GM18526 (cell line): ENCODE data around the gene NCOR1.

Experiments
- POLR2A ChIP-seq: IDR thresholded peaks from 3 replicates; pipeline ENCODE4 v1.6.1; 2011; ENCODE audit not compliant: insufficient read length; ENCODE audit errors: extremely low read depth

Gene NCOR1

GRCh38 chr17:16158714-16159113 lies 56.6 kb downstream of the NCOR1 start:
- no peak for TF ChIP-seq POLR2A

GRCh38 chr17:16155536-16155935 lies 59.8 kb downstream of the NCOR1 start:
- TF ChIP-seq POLR2A = no peak

GRCh38 chr17:16150251-16150856 lies 65.0 kb downstream of the NCOR1 start:
- no peak for TF ChIP-seq POLR2A

GRCh38 chr17:16148596-16148995 lies 66.7 kb downstream of the NCOR1 start:
- no peak for TF ChIP-seq POLR2A

GRCh38 chr17:16141685-16142084 lies 73.6 kb downstream of the NCOR1 start:
- no peak for TF ChIP-seq POLR2A

- TF ChIP-seq POLR2A = no peak
Measured at GRCh38 chr17:16140854-16141253, 74.5 kb downstream of the NCOR1 start.

- no peak for TF ChIP-seq POLR2A
Measured at GRCh38 chr17:16135461-16135860, 79.9 kb downstream of the NCOR1 start.

GRCh38 chr17:16131593-16131992 lies 83.7 kb downstream of the NCOR1 start:
- no peak for TF ChIP-seq POLR2A

- no peak for TF ChIP-seq POLR2A
Measured at GRCh38 chr17:16129441-16130205, 85.7 kb downstream of the NCOR1 start.

- no peak for TF ChIP-seq POLR2A
Measured at GRCh38 chr17:16123531-16123930, 91.8 kb downstream of the NCOR1 start.

- TF ChIP-seq POLR2A = no peak
Measured at GRCh38 chr17:16122697-16123434, 92.5 kb downstream of the NCOR1 start.

- TF ChIP-seq POLR2A = no peak
Measured at GRCh38 chr17:16121915-16122314, 93.4 kb downstream of the NCOR1 start.

GRCh38 chr17:16120937-16121336 lies 94.4 kb downstream of the NCOR1 start:
- TF ChIP-seq POLR2A = no peak

GRCh38 chr17:16117149-16117548 lies 98.2 kb downstream of the NCOR1 start:
- no peak for TF ChIP-seq POLR2A

- no peak for TF ChIP-seq POLR2A
Measured at GRCh38 chr17:16108871-16109270, 106.5 kb downstream of the NCOR1 start.

GRCh38 chr17:16108386-16108785 lies 106.9 kb downstream of the NCOR1 start:
- no peak for TF ChIP-seq POLR2A

GRCh38 chr17:16107165-16107770 lies 108.1 kb downstream of the NCOR1 start:
- no peak for TF ChIP-seq POLR2A
